ENCODE data around the gene THAP10. TPM values are rescaled to one million over a fixed set of nuclear protein-coding genes. Genes with fewer than 3 reads are reported as not detected.

The THAP10 gene
- total RNA-seq, 4 donors from 2014 or later = 3.9 to 5.4 (median 4.9) TPM

DNA sequence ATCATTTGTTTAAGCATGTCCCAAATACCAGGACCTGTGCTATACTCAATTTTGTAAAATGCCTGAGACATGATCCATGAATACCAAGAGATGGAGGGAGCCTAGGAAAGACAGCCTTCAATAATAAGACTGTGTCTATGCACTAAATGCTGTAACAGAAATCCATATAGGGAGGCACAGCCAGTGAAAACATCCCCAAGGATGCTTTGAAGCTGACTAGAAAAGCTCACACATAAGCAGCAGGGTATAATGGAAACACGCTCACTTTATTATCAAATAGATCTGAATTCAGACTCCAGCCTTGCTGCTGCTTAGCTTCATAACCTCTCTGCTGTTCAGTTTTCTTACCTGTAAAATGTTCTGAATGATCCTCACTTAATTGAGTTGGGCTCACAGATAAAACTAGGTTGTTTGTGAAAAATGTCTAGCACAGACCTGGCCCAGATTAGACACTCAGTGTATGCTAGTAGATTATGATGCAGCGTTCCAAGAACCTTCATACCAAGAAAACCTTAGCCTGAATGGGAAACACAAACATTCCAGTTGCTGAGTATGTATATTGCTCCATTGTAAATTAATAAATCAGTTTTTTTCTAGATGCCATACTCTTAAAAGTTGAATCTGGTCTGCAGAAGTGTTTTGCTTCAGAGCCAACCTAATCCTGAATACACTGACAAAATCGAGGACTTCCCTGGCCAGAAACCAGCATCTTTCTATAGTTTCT lies 34.5 kb downstream of the THAP10 start:
- H3K36me3 ChIP-seq = no peaks in the 10 kb centered on the region
- H3K9me3 ChIP-seq = no peaks in the 10 kb centered on the region
- no peak for DNase-seq
- H3K27ac ChIP-seq = peak overlapping the region in 1 of 3 donors; percentile 53
- WGBS, 2 donors = 84 to 88% methylated on average over 3 of the region's 3 CpGs
- no peaks in the 10 kb centered on the region for H3K27me3 ChIP-seq
- no peak overlapping the region for H3K4me3 ChIP-seq (replicated peaks in 1 of 3)
- peaks cover 15 to 28% of the 10 kb centered on the region in 2 donors for H3K4me1 ChIP-seq
- intact Hi-C loops (cut with DNase I) = no loop called here
- TF ChIP-seq, protein P1, sequence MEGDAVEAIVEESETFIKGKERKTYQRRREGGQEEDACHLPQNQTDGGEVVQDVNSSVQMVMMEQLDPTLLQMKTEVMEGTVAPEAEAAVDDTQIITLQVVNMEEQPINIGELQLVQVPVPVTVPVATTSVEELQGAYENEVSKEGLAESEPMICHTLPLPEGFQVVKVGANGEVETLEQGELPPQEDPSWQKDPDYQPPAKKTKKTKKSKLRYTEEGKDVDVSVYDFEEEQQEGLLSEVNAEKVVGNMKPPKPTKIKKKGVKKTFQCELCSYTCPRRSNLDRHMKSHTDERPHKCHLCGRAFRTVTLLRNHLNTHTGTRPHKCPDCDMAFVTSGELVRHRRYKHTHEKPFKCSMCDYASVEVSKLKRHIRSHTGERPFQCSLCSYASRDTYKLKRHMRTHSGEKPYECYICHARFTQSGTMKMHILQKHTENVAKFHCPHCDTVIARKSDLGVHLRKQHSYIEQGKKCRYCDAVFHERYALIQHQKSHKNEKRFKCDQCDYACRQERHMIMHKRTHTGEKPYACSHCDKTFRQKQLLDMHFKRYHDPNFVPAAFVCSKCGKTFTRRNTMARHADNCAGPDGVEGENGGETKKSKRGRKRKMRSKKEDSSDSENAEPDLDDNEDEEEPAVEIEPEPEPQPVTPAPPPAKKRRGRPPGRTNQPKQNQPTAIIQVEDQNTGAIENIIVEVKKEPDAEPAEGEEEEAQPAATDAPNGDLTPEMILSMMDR (IDR thresholded peaks at IDR 0.05) = no peak
- TF ChIP-seq POLR2A (IDR thresholded peaks at IDR 0.05) = no peak

DNA sequence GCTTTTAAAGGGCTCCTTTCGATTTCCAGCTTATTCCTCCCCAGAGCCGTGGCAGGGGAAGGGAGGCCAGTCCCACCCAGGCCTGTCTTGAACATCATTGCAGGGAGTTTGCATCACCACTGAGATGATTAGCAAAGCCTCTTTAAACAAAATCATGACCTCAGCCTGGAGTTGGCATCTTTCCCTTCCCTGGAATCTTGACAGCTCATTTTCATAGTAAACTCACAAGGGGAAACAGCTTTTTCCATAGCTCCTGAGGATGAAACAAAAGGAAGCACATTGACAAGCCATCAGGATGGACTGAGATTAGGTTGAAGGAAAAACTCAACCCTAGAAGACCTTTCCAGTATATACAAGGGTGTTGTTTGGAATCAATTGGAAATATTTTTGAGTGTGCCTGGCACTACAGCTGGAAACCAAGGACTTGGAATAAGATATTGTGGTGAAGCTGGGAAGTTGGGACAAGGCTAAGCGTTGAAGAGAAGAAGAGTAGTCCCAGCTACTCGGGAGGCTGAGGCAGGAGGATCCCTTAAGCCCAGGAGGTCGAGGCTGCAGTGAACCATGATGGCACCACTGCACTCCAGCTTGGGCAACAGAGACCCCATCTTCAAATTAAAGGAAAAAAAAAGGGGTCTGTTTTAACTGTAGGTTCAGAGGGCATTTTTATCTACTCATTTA lies 35.2 kb downstream of the THAP10 start:
- H3K4me1 ChIP-seq = peaks cover 20 to 35% of the 10 kb centered on the region in 2 donors
- peak overlapping the region in 1 of 3 donors; percentile 53 for H3K27ac ChIP-seq
- H3K36me3 ChIP-seq = no peaks in the 10 kb centered on the region
- 80% methylated on average over 5 of the region's 5 CpGs for WGBS, 2 donors
- intact Hi-C loops (cut with DNase I) = no loop called here
- DNase-seq = peak; percentile 50 to 64
- H3K4me3 ChIP-seq (replicated peaks in 1 of 3) = no peak overlapping the region
- TF ChIP-seq POLR2A (IDR thresholded peaks at IDR 0.05) = no peak
- TF ChIP-seq, protein P1 (IDR thresholded peaks at IDR 0.05) = no peak
- H3K27me3 ChIP-seq = no peaks in the 10 kb centered on the region
- H3K9me3 ChIP-seq = no peaks in the 10 kb centered on the region

DNA sequence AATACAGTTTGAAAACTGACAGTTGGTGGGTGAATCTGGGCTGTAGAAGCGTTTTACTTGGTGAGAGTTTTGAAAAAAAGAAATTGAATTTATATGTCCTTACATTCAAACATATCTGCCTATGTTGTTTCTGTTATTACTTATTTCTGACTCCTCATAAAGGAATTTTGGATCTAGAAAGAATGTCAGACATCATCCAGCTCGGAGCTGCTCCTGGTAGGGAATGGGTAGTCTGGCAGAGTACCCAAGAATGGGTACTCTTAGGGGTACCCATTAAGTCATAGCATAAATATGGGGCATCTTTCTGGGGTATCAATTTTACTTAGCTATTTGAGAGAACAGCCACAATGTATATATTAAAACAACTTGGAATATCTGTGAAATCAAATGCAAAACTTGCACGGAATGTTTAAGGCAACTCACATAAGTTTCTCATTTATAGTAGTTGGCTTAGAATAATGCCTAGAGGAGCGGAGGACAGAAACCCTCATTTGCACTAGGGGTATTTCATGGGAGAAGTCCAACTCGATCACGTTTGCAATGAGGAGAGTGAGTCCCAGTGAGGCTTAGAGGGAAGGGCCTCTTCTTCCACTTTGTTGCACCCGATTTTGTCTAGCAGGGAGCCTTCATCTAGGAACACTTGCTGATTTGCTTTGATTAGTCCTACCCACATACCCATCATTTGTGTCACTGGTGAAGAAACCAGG lies 35.9 kb downstream of the THAP10 start:
- intact Hi-C loops (cut with DNase I) = no loop called here
- no peak overlapping the region for H3K4me3 ChIP-seq (replicated peaks in 1 of 3)
- peaks cover 20 to 40% of the 10 kb centered on the region in 2 donors for H3K4me1 ChIP-seq
- 70 to 81% methylated on average over 7 of the region's 7 CpGs for WGBS, 2 donors
- DNase-seq = no peak
- no peaks in the 10 kb centered on the region for H3K27me3 ChIP-seq
- H3K9me3 ChIP-seq = no peaks in the 10 kb centered on the region
- H3K36me3 ChIP-seq = no peaks in the 10 kb centered on the region
- TF ChIP-seq, protein P1 (IDR thresholded peaks at IDR 0.05) = no peak
- TF ChIP-seq POLR2A (IDR thresholded peaks at IDR 0.05) = no peak
- H3K27ac ChIP-seq = peak overlapping the region in 1 of 3 donors; percentile 53

DNA sequence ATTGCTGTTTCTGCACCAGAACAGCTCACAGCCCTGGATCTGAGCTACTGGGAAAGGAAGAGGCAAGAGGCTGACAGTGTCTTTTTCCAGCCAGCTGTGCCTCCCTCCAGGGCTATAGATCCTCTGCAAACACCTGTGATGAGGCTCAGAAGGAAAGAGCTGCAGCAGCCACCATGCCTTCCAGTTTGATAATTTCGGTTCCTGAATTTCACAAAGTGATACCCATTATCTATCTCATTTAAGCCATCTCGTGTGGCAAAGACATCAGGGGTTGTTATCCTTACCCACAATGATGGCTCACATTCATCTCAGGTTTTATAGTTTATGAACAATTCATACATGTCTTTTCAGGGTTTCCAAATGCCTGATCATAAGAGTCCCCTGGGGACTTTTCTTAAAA lies 36.5 kb downstream of the THAP10 start:
- H3K9me3 ChIP-seq = no peaks in the 10 kb centered on the region
- intact Hi-C loops (cut with DNase I) = no loop called here
- TF ChIP-seq, protein P1 (IDR thresholded peaks at IDR 0.05) = no peak
- TF ChIP-seq POLR2A (IDR thresholded peaks at IDR 0.05) = no peak
- 88 to 92% methylated on average over 2 of the region's 2 CpGs for WGBS, 2 donors
- H3K27ac ChIP-seq = peak overlapping the region in 1 of 3 donors; percentile 53
- DNase-seq = no peak
- H3K4me3 ChIP-seq (replicated peaks in 1 of 3) = no peak overlapping the region
- peaks cover 20 to 40% of the 10 kb centered on the region in 2 donors for H3K4me1 ChIP-seq
- no peaks in the 10 kb centered on the region for H3K27me3 ChIP-seq
- H3K36me3 ChIP-seq = no peaks in the 10 kb centered on the region

All from thyroid gland (tissue), 4 donors.